ENCODE measurements around the gene MRTFA.

The MRTFA gene

DNA sequence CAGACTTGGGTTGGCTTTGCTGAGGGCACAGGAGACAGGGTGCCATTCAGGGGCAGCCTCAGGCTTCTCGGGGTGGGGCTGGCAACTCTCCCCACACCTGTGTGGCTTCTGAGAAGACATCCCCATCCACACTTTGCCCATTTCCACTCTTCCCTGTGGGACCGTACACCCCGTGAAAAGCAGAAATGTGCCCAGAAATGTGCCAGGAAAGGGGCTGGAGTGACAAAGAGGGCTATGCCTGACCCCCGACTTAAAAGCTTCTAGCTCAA is 215.5 kb downstream of the MRTFA start:
- DNase-seq: no peak

DNA sequence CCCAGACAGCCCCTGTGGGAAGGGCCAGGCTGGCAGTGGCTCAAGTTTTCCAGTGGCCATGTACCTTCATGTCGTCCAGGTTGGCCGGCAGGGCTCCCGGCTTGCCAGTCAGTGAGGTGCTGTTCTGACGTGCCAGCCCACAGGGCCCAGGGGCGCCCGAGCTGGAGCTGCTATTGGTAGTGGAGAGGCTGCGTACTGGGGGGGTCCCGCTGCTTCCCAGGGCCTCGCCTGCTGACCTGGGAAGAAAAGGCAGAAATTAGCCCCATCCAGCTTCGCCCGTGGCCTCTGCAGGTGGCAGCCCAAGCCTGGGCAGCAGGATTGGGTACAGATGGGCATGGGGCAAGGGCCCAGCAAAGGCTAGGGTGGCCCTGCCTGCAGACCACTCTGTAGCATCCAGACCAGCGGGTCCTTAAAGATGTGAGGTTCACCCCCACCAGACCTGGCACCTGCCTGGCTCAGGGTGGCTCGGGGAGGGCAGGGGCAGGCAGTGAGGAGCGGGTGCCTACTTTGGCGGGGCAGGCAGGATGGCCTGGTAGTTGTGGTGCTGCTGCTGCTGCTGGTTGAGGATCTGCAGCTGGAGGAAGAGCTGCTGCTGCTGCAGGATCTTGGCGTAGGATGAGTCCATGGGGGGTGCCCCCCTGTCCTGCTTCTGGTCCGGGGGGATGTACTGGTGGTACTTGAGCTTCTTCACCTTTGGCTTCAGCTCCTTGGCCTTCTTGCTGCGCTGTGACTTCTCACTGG is 216.0 kb downstream of the MRTFA start:
- no peak for DNase-seq

DNA sequence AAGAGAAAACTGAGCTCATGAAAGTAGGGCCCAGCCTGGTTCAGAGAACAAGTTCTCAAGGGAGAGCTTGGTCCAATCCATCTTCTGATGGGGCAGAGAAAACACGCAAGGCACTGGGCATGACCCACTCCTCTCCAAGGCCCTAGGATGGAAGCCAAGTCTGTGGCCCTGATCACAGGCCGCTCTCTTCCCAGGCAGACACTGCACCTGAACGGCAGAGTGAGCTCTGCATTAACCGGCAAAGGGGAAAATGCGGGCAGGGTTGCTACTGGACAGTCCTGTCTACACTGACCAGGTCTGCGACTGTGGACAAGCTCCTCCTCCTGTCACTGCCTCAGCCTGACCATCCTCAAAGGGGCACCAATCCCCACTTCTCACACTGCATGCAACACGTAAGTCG is 216.8 kb downstream of the MRTFA start:
- DNase-seq: no peak

DNA sequence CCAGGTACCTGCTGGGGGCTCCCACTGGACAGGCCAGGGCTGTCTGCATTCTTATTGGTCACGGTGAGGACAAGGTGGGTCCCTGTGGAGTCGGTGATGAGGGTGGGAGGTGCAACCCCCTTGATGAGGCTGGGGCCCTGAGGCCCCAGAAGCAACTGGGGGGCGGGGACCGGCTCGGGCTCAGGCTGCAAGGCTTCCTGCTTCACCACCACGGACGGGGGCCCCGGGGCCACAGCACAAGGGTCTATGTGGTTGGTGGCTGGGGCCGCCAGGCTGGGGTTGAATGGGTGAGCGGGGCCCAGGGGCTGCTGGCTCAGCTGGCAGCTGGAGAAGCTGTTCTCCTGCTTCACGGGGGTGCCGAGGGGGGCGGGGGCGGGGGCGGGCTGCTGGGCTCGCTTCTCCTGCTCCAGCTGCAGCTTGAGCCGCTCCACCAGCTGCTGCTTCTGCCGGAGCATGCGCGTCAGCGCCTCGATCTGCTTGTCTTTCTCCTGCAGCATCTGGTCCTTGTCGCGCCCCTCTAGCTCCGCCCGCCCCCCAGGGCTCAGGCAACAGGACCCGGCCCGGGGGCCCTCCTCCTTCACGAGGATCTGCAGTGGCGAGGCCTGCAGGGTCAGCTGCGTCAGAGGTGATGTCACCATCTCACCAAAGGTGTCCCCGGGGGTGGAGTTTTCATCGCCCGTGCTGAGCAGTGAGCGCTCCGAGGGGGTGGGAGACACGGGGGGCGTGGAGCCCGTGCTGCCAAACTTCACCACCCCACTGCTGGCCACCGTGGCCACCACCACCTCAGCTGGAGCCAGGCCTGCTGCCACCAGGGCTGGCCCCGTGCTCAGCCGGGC is 217.9 kb downstream of the MRTFA start:
- peak; percentile 87 for DNase-seq

DNA sequence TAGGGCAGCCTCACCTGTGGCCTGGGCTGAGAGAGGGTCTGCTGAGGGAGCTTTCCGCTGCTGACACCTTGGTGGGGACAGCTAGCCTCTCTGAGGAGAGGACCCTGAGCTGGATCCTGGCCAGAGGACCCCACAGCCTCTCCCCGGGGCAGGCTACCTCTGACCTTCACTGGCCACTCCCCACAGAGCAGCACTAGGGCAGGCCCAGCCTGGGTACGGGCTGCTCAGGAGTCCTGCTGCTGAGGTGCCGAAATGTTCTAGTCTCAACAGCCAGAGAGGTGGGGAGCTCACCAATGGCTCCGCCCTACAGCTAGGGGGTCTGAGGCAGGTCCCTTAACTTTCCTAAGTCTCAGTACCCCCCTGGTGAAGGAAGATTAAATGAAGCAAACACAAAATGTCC is 218.6 kb downstream of the MRTFA start:
- DNase-seq: no peak

GRCh38 chr22:40417041-40417440 is 219.5 kb downstream of the MRTFA start:
- DNase-seq: no peak

DNA sequence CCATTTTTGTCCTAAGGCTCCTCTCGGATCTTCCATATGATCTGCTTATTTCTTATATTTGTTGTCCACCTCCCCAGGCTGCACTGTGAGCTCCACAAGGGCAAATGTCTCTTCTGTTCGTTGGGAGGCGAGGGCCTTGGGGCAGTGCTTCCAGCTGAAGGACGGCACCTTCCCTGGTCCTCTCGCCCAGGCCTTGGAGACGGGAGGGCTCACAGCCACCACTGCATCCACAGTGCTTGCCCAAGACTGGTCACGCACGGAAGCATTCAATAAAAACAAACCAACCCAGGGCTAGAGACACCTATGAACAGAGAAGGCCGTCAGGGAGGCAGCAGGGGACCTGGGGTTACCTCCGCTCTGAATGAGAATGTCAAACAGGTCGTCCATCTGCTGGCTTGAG is 219.9 kb downstream of the MRTFA start:
- no peak for DNase-seq

GRCh38 chr22:40416267-40416570 is 220.3 kb downstream of the MRTFA start:
- DNase-seq: no peak

GRCh38 chr22:40415531-40416266 is 220.8 kb downstream of the MRTFA start:
- no peak for DNase-seq

DNA sequence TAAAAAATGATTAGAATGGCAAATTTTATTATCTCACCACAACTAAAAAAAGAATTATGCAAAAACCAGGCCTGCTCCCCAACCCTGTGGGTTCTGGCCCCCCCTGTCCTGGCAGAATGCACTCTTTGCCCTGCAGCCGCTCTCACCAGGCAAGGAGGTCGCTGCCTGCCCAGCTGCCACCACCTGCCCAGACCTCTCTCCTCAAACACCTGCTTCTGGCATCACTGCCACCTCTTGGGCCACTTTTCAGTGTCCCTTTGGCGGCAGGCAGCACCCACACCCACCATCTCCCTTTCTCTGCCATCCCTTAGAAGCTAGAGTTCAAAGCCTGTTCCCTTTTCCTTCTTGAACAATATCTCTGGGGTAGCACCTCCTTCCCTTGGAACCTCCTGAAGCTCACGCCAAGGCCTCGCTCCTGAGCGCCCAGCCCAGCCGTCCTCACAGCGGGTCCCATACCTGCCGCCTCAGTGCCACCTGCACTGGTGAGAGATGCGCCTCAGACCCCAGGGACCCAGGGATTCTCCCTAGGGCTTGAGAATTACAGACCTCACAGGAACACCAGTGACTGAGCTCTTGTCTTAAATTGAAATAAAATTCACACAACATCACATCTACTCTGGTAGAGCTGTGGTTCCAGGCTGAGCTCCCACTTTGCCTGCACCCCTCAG is 221.5 kb downstream of the MRTFA start:
- no peak for DNase-seq

- no peak for DNase-seq
These were observed 222.2 kb downstream of the MRTFA start for GRCh38 chr22:40414311-40414710.

DNA sequence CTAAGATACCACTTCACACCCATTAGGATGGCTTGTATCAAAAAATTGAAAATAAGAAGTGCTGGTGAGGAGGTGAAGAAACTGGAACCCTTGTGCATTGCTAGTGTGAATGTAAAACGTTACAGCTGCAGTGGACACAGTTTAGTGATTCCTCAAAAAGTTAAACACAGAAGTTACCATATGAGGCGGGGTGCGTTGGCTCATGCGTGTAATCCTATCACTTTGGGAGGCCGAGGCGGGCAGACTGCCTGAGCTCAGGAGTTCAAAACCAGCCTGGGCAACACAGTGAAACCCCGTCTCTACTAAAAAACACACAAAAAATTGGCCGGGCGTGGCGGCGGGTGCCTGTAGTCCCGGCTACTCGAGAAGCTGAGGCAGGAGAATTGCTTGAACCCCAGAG is 222.6 kb downstream of the MRTFA start:
- no peak for DNase-seq

- no peak for DNase-seq
These were observed 224.1 kb downstream of the MRTFA start for GRCh38 chr22:40412441-40412840.

DNA sequence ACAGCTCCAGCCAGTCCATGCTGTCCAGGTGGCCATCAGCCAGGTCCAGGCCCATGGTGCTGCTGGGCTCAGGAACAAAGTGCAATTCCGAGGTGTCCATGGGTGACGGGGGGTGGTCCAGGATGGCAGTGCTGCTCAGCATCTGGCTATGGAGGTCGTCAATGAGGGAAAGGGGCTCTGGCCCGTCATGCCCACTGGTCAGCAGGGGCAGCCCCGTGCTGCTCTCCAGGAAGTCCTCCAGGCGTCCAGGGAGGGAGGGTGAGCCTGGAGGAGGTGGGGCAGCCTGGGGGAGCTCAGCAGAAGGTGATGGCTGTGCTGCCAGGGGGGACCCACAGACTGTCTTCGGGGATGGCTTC is 225.0 kb downstream of the MRTFA start:
- DNase-seq: no peak

GRCh38 chr22:40410731-40411505 is 225.6 kb downstream of the MRTFA start:
- no peak for DNase-seq

- no peak for DNase-seq
These were observed 226.2 kb downstream of the MRTFA start for GRCh38 chr22:40410272-40410671.

GRCh38 chr22:40409613-40410113 is 226.9 kb downstream of the MRTFA start:
- DNase-seq: no peak

GRCh38 chr22:40408718-40409612 is 227.6 kb downstream of the MRTFA start:
- DNase-seq: no peak

- no peak for DNase-seq
These were observed 228.4 kb downstream of the MRTFA start for GRCh38 chr22:40407831-40408717.

- DNase-seq: no peak
These were observed 229.3 kb downstream of the MRTFA start for GRCh38 chr22:40407021-40407761.

Measured in NCI-H1105 (cell line).